Thymus (tissue), 11 donors: ENCODE measurements around the gene PRR35. TPM values are rescaled to one million over a fixed set of nuclear protein-coding genes. Genes with fewer than 3 reads are reported as not detected.

Source experiments
- DNase-seq, 9 donors: peaks; one replicate each; pipeline ENCODE4 v3.0.0-alpha.2; 2013; ENCODE audit warnings: low spot score in 9 of 9, low read depth in 6 of 9, missing footprints in 1 of 9
- H3K27ac ChIP-seq, 2 donors: one replicate each; pipeline ENCODE4 v1.5.1; 2013; ENCODE audit warnings: control low read depth in 1 of 2, low read depth in 1 of 2, low read length in 1 of 2, mild to moderate bottlenecking in 1 of 2, moderate library complexity in 1 of 2
- H3K27me3 ChIP-seq, 2 donors: one replicate each; pipeline ENCODE4 v1.5.1; 2013; ENCODE audit warnings: low read length in 1 of 2; ENCODE audit not compliant: control insufficient read depth in 2 of 2, insufficient read depth in 1 of 2
- H3K36me3 ChIP-seq, 2 donors: one replicate each; pipeline ENCODE4 v1.5.1; 2013; ENCODE audit warnings: low read length in 1 of 2, mild to moderate bottlenecking in 1 of 2, moderate library complexity in 1 of 2; ENCODE audit not compliant: control insufficient read depth in 2 of 2, insufficient read depth in 2 of 2
- H3K4me1 ChIP-seq, 2 donors: one replicate each; pipeline ENCODE4 v1.5.1; 2013; ENCODE audit warnings: low read length in 2 of 2; ENCODE audit not compliant: control insufficient read depth in 2 of 2, insufficient read depth in 2 of 2
- H3K4me3 ChIP-seq, 2 donors: one replicate each; pipeline ENCODE4 v1.5.1; 2013; ENCODE audit warnings: low read length in 2 of 2, control low read depth in 1 of 2, mild to moderate bottlenecking in 1 of 2
- H3K9me3 ChIP-seq, 2 donors: one replicate each; pipeline ENCODE4 v1.5.1; 2013; ENCODE audit warnings: low read length in 1 of 2, mild to moderate bottlenecking in 1 of 2; ENCODE audit not compliant: control insufficient read depth in 2 of 2, insufficient read depth in 1 of 2
- WGBS: extraction: QIAGEN DNeasy Blood & Tissue Kit; methylation state at CpG from one replicate; pipeline ENCODE4 v1.1.7; 2013; 5-methylcytosine and 5-hydroxymethylcytosine counted together
- polyA plus RNA-seq: library from polyadenylated mRNA; stranded (reverse); fragments of 200-250 nt; gene quantifications from one replicate; pipeline ENCODE4 v1.2.3, GENCODE V29; 2013
- total RNA-seq: library from RNA; stranded (reverse); fragments of 120-200 nt; gene quantifications from one replicate; pipeline ENCODE4 v1.2.4, GENCODE V29; 2013
- donor health status: healthy.

PRR35 gene
- total and polyA plus RNA-seq, 2 donors: under 0.01 to 0.09 TPM

GRCh38 chr16:588889-589657 is 28.9 kb downstream of the PRR35 start:
- H3K27ac ChIP-seq: peak overlapping the region; percentile 99
- peak; percentile 92 to 99 (median 97) for DNase-seq
- WGBS: under 1% methylated on average over 107 of the region's 107 CpGs
- H3K4me3 ChIP-seq: peak overlapping the region; percentile 75
- H3K9me3 ChIP-seq: peaks cover 0 to 3% of the 10 kb centered on the region in 2 donors
- H3K36me3 ChIP-seq: peaks cover 13% of the 10 kb centered on the region in 2 donors
- H3K27me3 ChIP-seq: peaks cover 0 to 4% of the 10 kb centered on the region in 2 donors
- H3K4me1 ChIP-seq: peaks cover 23 to 57% of the 10 kb centered on the region in 2 donors

GRCh38 chr16:589658-590187 is 29.5 kb downstream of the PRR35 start, which contains the start of gene RAB40C:
RAB40C (plus strand) TSS chr16:590066; CDS start chr16:590292, 226 bp downstream.
- H3K27ac ChIP-seq: peak within 1 kb of the TSS; percentile 99
- H3K27me3 ChIP-seq: peaks cover 0 to 4% of the 10 kb centered on the region in 2 donors
- H3K36me3 ChIP-seq: peaks cover 13 to 16% of the 10 kb centered on the region in 2 donors
- peak; percentile 95 to 100 (median 98) for DNase-seq
- peaks cover 23 to 61% of the 10 kb centered on the region in 2 donors for H3K4me1 ChIP-seq
- H3K4me3 ChIP-seq: peak within 1 kb of the TSS; percentile 75 to 85
- H3K9me3 ChIP-seq: peaks cover 0 to 3% of the 10 kb centered on the region in 2 donors
- WGBS: under 1% methylated on average over 67 of the region's 67 CpGs

- peaks cover 0 to 3% of the 10 kb centered on the region in 2 donors for H3K27me3 ChIP-seq
- peaks cover 13 to 16% of the 10 kb centered on the region in 2 donors for H3K36me3 ChIP-seq
- peak overlapping the region; percentile 75 to 85 for H3K4me3 ChIP-seq
- peaks cover 0 to 3% of the 10 kb centered on the region in 2 donors for H3K9me3 ChIP-seq
- under 1% methylated on average over 71 of the region's 71 CpGs for whole genome bisulfite sequencing
- peaks cover 25 to 65% of the 10 kb centered on the region in 2 donors for H3K4me1 ChIP-seq
- DNase-seq: peak in 2 of 9 donors; percentile 44 to 62
- peak overlapping the region in 1 of 2 donors; percentile 61 for H3K27ac ChIP-seq
Observed at GRCh38 chr16:590188-590814, 30.1 kb downstream of the PRR35 start.

GRCh38 chr16:590815-591200 is 30.6 kb downstream of the PRR35 start:
- peaks cover 14 to 16% of the 10 kb centered on the region in 2 donors for H3K36me3 ChIP-seq
- peaks cover 26 to 63% of the 10 kb centered on the region in 2 donors for H3K4me1 ChIP-seq
- H3K9me3 ChIP-seq: peaks cover 0 to 3% of the 10 kb centered on the region in 2 donors
- 80% methylated on average over 10 of the region's 10 CpGs for WGBS
- H3K4me3 ChIP-seq: peak overlapping the region; percentile 75 to 85
- no peaks in the 10 kb centered on the region for H3K27me3 ChIP-seq
- H3K27ac ChIP-seq: no peak overlapping the region
- DNase-seq: no peak

GRCh38 chr16:591231-591630 is 31.0 kb downstream of the PRR35 start:
- Histone ChIP-seq H3K4me1 (peaks cover 26 to 65% of the 10 kb centered on the region in 2 donors), H3K27ac (no peak overlapping the region)

GRCh38 chr16:591892-592517 is 31.8 kb downstream of the PRR35 start:
- Histone ChIP-seq H3K27ac (peak overlapping the region; percentile 32 to 36), H3K4me1 (peaks cover 26 to 69% of the 10 kb centered on the region in 2 donors), H3K4me3 (peak overlapping the region in 1 of 2 donors; percentile 7), H3K36me3 (peaks cover 26% of the 10 kb centered on the region in 2 donors), H3K27me3 (no peaks in the 10 kb centered on the region), H3K9me3 (peaks cover 0 to 3% of the 10 kb centered on the region in 2 donors)
- 94% methylated on average over 15 of the region's 15 CpGs for WGBS
- DNase-seq: no peak

More at GRCh38 chr16:591231-591630, 31.0 kb downstream of the PRR35 start:
- peak overlapping the region; percentile 75 to 85 for H3K4me3 ChIP-seq
- peaks cover 0 to 3% of the 10 kb centered on the region in 2 donors for H3K9me3 ChIP-seq
- no peak for DNase-seq
- H3K36me3 ChIP-seq: peaks cover 18% of the 10 kb centered on the region in 2 donors
- WGBS: 93% methylated on average over 8 of the region's 8 CpGs
- H3K27me3 ChIP-seq: no peaks in the 10 kb centered on the region

GRCh38 chr16:592518-593306 is 32.5 kb downstream of the PRR35 start:
- Histone ChIP-seq H3K36me3 (peaks cover 28 to 29% of the 10 kb centered on the region in 2 donors), H3K27me3 (no peaks in the 10 kb centered on the region), H3K4me3 (no peak overlapping the region), H3K9me3 (peaks cover 0 to 3% of the 10 kb centered on the region in 2 donors), H3K4me1 (peaks cover 25 to 64% of the 10 kb centered on the region in 2 donors), H3K27ac (peak overlapping the region; percentile 38 to 44)
- 87% methylated on average over 24 of the region's 24 CpGs for WGBS
- no peak for DNase-seq

GRCh38 chr16:593406-593805 is 33.2 kb downstream of the PRR35 start:
- H3K9me3 ChIP-seq: peaks cover 0 to 3% of the 10 kb centered on the region in 2 donors
- peaks cover 28 to 29% of the 10 kb centered on the region in 2 donors for H3K36me3 ChIP-seq
- no peak overlapping the region for H3K4me3 ChIP-seq
- no peaks in the 10 kb centered on the region for H3K27me3 ChIP-seq
- WGBS: 94% methylated on average over 9 of the region's 9 CpGs
- no peak for DNase-seq
- peak overlapping the region in 1 of 2 donors; percentile 44 for H3K27ac ChIP-seq
- H3K4me1 ChIP-seq: peaks cover 18 to 58% of the 10 kb centered on the region in 2 donors
